NCI-H446 (cell line): ENCODE measurements around the gene ADARB1.

Source experiments
- DNase-seq, 2 experiments: peaks; one replicate each; lab custom pipeline; 2025; lab: John Stamatoyannopoulos, UW

Gene ADARB1

DNA sequence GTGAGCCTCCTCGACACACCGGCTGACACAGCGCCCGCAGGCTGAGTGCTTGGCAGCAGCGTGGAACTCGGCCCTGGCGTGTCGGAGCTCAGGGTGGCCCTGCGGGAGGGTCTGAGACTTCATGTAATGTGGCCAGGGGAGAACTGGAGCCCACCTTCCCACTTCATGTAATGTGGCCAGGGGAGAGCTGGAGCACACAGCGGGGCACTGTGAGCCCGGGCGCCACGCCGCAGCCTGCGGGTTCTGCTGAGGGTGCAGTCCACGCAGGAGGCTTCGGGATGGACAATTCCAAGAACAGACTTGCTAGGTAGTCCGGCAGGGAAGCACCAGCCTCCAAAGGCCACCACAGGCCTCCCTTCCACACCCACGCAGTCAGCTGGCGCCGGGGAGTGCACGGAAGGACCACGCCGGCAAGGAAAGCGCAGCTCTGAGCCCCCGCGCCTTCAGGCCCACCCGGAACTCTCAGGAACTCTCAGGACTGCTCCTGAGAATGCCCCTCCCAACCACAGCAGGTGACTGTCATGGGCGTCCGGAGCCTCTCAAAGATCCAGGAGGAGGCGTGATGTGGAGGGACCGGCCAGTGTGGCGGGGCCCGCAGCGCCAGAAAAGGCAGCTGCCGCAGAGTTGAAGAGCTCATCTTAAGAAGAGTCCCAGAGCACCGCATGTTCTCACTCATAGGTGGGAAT, 19.3 kb upstream of the ADARB1 start:
- no peak for DNase-seq

DNA sequence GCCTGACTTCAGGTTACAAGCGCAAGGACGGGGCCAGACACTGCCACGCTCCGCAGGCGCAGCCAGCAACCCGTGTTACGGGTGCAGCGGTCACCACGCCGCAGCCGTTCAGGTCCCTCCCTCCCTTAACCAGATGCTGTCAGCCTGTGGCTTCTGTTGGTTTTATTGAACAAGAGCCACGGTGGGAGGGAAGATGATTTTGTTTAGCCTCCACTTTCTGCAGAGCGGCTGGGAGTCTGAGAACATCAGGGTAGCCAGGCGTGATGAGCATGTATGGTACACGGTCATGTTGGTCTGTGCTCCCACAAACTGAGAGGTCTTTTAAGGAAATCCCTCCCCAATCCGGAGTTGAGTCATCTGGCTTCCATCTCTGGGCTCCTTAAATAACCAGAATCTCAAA, 18.5 kb upstream of the ADARB1 start:
- no peak for DNase-seq

DNA sequence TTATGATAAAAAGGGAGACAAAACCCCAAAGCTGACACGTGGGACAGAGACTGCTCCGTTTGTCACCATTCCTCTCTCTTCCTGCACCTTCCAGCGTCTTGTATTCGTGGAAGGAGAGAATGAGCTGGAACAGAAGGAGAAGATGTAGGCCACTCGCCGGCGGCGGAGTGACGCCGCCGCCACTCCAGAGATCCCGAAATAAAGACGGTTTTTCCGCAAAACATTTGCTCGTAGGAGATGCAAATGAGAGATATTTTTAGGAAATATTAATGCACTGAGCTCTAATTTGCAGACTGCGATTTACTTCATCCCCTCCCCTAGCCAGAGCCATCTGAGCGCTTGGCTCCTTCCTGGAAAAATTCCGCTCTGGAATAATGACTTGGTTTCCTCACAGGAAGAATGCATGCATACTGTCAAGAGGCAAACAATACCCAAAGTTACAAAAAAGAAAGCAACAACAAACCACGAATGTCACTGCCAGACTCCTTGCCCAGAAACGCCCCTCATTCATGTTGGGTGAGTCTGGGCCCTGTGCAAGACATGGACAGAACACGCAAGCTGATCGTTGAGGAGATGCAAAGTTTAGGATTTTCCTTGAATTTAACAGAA, 18.0 kb upstream of the ADARB1 start:
- DNase-seq: no peak

- DNase-seq: no peak
Observed at GRCh38 chr21:45056917-45057560, 17.3 kb upstream of the ADARB1 start.

GRCh38 chr21:45057886-45058285, 16.5 kb upstream of the ADARB1 start:
- no peak for DNase-seq

DNA sequence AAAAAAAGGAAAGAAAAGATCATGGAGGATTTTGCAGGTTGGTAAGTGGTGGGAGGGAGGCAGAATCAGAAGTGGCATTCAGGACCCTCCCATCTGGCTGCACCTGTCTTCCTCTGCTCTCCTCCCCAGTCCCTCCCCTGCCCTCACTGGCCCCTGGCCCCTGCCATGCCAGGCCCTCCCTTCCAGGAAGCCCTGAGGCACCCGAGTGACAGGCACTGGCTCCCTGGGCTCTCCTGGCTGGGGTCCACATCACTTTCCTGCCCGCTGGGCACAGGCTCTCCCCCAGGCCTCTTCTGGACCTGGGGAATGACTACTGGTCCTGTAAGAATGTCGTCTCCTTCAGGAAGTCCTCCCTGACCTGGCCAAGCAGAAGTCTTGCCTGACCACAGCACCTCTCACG, 15.3 kb upstream of the ADARB1 start:
- DNase-seq: no peak

DNA sequence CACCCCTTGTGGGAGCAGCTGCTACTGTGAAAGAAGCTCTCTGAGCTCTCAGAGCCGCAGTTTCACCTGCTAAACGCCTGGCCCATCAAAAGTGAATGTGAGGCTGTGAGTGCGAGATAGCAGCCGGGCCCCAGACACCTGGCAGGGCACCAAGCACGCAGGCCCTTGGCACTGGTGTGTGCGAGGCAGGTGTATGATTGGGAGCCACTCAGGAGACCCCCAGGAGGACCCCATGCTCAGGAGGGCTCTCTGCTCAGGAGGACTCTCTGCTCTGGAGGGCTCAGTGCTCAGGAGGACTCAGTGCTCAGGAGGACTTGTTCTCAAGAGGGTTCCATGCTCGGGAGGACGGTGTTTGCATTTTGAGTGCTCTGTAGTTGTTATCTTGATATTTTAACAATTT, 14.3 kb upstream of the ADARB1 start:
- DNase-seq: no peak

DNA sequence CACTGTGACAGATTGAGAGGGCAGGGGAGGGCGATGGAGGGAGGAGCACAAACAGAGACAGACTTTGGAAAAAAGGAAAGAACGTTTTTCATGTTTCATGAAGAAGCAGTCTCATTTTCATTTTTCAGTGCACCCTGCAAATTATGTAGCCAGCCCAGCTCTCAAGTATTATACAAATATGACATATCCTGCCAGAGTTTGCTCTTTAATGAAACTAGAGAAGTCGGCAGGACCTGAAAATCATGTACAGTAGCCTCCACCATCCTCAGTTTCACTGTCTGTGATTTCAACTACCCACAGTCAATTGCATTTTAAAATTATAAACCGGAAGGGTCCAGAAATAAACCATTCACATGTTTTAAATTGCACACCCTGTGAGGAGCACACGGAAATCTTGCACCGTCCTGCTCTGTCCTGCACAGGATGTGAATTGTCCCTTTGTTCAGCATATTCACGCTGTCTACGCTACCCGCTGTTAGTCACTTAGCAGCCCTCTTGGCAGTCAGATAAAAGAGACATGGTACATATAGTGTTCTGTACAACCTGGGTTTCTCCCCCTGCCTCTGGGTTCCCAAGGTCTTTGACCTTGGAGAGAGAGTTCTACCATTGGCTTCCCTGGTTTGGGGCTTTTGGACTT, 13.6 kb upstream of the ADARB1 start:
- DNase-seq: no peak

- DNase-seq: no peak
Observed at GRCh38 chr21:45064091-45064490, 10.3 kb upstream of the ADARB1 start.

DNA sequence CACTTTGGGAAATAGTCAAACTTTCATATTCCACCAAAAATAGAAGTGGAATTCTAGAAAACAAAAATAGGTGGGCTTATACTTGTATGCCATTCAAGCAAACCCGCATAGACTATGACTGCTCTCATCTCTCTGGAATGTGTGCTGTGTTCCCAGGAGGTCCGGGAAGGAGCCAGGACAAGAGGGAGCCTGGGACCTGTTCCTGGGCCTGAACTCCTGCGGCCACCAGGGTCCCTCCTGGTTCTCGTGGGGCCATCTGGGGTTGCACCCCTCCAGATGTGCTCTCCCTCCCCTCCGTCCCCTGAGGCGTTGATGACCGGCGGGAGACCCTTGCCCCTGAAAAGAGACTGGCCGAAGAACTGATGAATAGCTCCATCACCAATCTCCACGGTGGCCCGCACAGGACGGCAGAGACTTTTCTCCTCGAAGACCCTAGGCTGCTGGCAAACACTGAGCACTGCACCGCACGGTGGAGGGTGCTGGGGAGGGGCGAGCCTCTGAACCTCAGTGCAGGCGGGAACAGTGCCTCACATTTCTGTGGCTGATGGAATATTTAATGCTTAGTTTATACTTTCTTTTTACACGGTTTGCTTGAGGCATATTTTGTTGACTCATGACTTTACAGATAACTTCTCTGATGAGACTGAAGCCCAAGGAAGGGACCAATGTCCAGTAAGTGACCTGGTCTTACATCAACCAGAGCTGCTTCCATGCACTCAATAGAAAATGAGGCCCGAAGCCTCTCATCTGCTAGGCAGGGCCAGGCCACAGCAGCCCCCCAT, 9.6 kb upstream of the ADARB1 start:
- DNase-seq: no peak

DNA sequence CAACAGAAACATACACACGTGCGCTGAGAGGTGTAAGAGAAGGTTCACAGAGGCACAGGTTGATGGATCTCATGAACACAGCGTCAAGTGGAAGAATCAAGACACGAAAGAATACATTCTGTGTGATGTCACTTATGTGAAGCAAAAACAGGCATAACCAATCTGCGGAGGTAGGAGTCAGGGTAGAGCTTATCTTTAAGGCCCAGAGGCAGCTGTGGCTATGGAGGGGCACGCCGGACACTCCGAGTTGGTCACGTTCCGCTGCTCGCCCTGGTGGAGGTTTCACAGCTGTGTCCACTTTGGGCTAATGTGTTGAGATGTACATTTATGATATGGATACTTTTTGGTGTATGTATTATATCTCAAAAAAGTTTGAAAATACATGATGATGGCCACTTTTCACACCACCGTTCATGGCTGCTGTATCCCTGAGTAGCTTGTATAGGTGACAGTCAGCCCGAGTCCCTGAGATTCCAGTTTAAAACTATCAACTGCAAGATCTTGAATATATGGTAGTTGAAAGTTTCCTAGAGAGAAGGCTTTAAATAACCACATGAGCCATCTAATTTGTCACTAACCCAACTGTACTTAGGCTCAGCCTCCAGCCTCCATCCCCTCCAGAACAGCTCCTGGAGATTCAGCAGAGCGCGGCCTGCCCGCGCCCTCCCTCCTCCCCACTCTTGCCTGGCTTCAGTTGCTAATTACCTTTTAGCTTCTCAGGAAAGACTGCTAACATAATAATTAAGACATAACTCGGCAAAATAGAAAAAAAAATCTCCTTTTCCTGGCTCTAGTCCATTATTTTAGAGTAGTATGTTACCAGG, 6.7 kb upstream of the ADARB1 start:
- no peak for DNase-seq

GRCh38 chr21:45069085-45069484, 5.3 kb upstream of the ADARB1 start:
- DNase-seq: no peak

DNA sequence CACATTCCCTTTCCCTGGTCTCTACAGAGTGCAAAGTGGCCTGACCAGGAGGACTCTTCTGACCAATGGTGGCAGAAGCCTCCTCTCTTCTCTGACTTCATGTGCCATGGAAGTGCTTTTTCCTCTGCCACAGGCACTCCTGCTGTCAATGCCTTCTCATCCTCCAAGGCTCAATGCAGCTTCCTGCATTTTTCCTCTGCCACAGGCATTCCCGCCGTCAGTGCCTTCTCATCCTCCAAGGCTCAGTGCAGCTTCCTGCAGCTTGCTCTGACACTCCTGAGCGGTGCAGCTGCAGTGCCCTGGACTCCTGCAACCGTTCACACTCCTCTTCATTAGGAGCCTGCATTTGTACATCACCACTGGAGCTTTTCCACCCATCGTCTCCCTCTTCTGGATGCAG, 4.7 kb upstream of the ADARB1 start:
- DNase-seq: no peak

DNA sequence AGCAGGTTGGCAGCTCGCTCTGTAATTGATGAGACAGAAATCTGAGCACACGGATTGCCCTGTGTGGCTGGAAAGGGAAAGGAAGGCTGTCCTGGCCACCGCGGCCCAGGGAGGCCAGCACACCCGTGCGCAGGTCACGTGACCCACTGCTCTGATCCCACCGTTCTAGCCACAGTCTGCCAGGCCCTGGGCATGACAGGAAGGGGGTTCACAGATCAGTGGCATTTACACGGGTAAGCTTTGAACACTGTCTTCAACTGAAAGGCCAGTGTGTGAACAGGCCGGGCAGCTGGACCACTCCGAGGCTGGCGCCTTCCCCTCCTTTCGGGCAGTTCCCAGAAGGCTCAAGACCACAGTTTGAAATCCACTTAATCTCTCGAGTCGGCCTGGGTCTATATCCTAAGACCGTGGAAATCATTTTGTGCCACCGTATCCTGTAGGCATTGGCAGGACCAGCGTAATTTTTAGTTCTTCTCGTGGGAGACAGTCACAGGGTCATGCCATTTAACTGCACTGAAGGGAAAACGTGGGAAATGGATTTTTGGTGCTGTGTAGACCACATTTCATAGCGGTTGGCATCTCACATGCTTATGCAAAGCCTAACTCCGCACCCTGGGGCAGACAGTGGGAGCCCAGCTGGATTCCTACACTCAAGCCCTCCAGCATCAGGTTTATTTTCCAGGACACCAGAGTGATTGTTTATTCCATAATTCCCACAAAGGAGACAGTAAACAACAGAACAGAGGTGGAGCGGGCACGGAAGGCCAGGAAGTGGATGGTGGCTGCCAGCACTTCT, 3.1 kb upstream of the ADARB1 start:
- no peak for DNase-seq

DNA sequence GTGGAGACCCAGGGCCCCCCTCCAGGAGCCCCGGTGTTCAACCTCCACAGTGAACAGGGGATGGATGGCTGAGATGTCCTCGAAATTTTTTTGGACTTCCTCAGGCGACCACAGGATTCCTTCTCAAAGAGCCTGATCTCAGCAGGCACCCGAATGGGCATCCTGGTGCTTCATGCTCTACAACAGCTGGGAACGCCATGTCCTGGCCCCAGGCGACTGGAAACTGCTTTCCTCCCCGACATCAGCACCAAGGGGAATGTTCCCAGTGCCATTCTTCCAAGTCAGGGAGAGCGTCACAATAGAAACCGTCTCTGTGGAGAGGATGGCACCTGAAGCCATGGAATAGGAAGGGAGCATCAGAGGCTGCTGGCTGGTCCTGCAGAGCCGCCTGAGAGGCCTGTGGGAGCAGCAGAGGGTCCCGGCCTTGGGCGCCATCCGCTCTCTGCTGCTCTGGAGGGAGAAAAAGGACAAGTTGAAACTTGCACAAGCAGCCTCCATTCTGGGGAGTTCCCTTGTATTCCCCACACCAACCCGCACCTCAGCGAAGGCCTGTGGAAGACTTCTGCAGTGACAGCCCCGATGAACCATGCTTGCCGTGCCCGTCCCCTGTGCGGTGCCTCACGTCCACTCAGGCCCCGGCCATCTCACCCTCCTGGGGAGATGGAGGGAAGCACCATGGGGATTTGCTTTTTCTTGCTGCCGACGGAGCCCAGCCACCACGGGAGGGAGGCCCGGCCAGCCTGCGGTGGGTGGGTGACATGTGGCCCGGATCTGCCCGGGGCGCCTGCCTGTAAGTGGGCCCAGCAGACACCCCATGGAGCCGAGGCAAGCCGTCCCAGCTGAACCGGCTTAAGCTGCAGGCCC, 2.3 kb upstream of the ADARB1 start:
- no peak for DNase-seq

DNA sequence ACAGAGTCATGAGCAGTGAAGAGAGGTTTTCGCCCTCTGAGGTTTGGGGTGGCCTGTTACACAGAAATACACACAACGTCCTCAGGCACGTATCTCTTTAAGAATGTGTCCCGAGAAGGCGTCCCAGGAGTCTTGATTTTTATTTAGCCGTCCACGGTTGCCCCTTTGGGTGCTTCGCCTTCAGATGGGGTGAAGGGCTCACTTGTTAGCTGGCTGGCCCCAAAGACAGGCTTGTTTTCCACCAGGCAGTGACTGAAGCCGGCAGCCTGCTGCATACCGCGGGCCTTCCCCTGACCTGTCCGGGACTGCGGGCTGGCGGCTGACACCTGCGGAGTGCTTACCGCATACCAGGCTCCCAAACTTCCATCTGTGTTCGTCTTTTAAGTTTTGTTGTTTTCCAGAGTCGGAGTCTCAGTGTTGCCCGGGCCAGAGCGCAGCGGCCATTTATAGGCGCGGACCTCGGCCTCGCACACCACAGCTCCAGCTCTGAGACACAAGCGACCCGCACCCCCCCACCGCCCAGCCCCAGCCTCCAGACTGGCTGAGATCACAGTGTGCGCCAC, 1.6 kb upstream of the ADARB1 start:
- no peak for DNase-seq

- DNase-seq: no peak
Observed at GRCh38 chr21:45073301-45074047, 906 bp upstream of the ADARB1 start.

GRCh38 chr21:45074818-45075595, 627 bp downstream of the ADARB1 start:
- no peak for DNase-seq
